Spleen (tissue), 11 donors: Measurements from ENCODE around the gene ZNF506. TPM values are rescaled to one million over a fixed set of nuclear protein-coding genes. Genes with fewer than 3 reads are reported as not detected.
"Not testable (repeated sequence)": the region's sequence is repeated elsewhere in the genome, so short reads cannot be mapped to it uniquely, and the experiment has no call there.

Experiments used
- DNase-seq: peaks from one replicate; pipeline ENCODE4 v3.0.0-alpha.2; 2020
- H3K27ac ChIP-seq, 8 donors: fragments of 200-600 bp; sonication (generic) in 7 of 8; 1 replicate in 4 of 8; 2 replicates in 4 of 8; pipeline versions ENCODE4 v1.5.0 to v1.8.0; 2016 to 2021; ENCODE audit warnings: inconsistent platforms in 4 of 8, mild to moderate bottlenecking in 4 of 8, moderate library complexity in 1 of 8
- H3K27me3 ChIP-seq, 7 donors: fragments of 200-600 bp; sonication (generic) in 6 of 7; replicated peaks in 1 of 7; 1 replicate in 4 of 7; 2 replicates in 3 of 7; pipeline versions ENCODE4 v1.5.0 to v1.8.0; 2016 to 2021; ENCODE audit warnings: inconsistent platforms in 3 of 7, mild to moderate bottlenecking in 1 of 7
- H3K36me3 ChIP-seq, 6 donors: fragments of 200-600 bp; sonication (generic) in 5 of 6; 1 replicate in 4 of 6; 2 replicates in 2 of 6; pipeline versions ENCODE4 v1.5.0 to v1.8.0; 2016 to 2021; ENCODE audit warnings: inconsistent platforms in 2 of 6
- H3K4me1 ChIP-seq, 6 donors: fragments of 200-600 bp; sonication (generic) in 5 of 6; 1 replicate in 3 of 6; 2 replicates in 3 of 6; pipeline versions ENCODE4 v1.5.0 to v1.8.0; 2016 to 2021; ENCODE audit warnings: inconsistent platforms in 3 of 6
- H3K4me3 ChIP-seq, 8 donors: fragments of 200-600 bp; sonication (generic) in 7 of 8; 1 replicate in 4 of 8; 2 replicates in 4 of 8; pipeline versions ENCODE4 v1.5.0 to v1.8.0; 2016 to 2021; ENCODE audit warnings: inconsistent platforms in 4 of 8, mild to moderate bottlenecking in 4 of 8, moderate library complexity in 2 of 8
- H3K9me3 ChIP-seq, 8 donors: fragments of 200-600 bp; sonication (generic) in 7 of 8; 1 replicate in 4 of 8; 2 replicates in 4 of 8; pipeline versions ENCODE4 v1.5.0 to v1.8.0; 2016 to 2021; ENCODE audit warnings: inconsistent platforms in 4 of 8
- POLR2A ChIP-seq, 3 donors: fragments of 450-650 bp; IDR thresholded peaks; one replicate each; pipeline ENCODE4 v1.5.1; 2017; ENCODE audit warnings: antibody characterized with exemption in 3 of 3, mild to moderate bottlenecking in 1 of 3
- POLR2AphosphoS5 ChIP-seq, 3 donors: sonication (generic); formaldehyde crosslinking; IDR thresholded peaks; one replicate each; pipeline ENCODE4 v1.5.1; 2017; ENCODE audit warnings: antibody characterized with exemption in 3 of 3
- WGBS, 5 donors: extraction: QIAGEN DNeasy Blood & Tissue Kit in 3 of 5; methylation state at CpG; one replicate each; pipeline versions ENCODE4 v1.1.5 to v1.1.7; 2013 to 2018; 5-methylcytosine and 5-hydroxymethylcytosine counted together
- intact Hi-C: fragments of 100-400 bp; cut with DNase I; formaldehyde crosslinking; loops from one replicate; pipeline ENCODE4 v1.15.0; 2023; ENCODE audit warnings: low total_unique reads
- polyA plus RNA-seq, 3 donors: library from polyadenylated mRNA; stranded (reverse); fragments of 200-250 nt; gene quantifications; one replicate each; pipeline ENCODE4 v1.2.1, GENCODE V29; 2013
- total RNA-seq, 7 donors: library from RNA; depleted of rRNA in 3 of 7; stranded (reverse); fragments of >200 nt in 3 of 7; fragmentation: NEBNext Ultra II Directional in 4 of 7; extraction: Animal tissue kit (Norgen Biotek cat#: 25700) in 4 of 7; gene quantifications; one replicate each; pipeline versions ENCODE4 v1.1.0 to v1.2.1, GENCODE V29; 2016 to 2021
- TF ChIP-seq, protein P1 (sequence below), 11 experiments: fragments of 200-600 bp in 7 of 11; fragments of 450-650 bp in 4 of 11; sonication (generic) in 4 of 11; IDR thresholded peaks in 8 of 11; conservative IDR thresholded peaks in 3 of 11; 1 replicate in 7 of 11; 2 replicates in 4 of 11; pipeline versions ENCODE4 v1.4.0 to v1.8.0; 2016 to 2021; ENCODE audit warnings: antibody characterized with exemption in 11 of 11, inconsistent platforms in 4 of 11, mild to moderate bottlenecking in 1 of 11
- donor health status: healthy with polysubstance abuse.
- donor health status: DM: no; HTN: no; CAD: no; lungs with moderate emphysema.
- donor health status: DM: no; HTN: no; CAD: no.
- donor health status: Bipolar disorder and iron deficiency.
- donor health status: healthy.
- donor health status: DM: no; HTN: no; CAD: no.
- donor health status: DM: yes; HTN: yes; CAD: no.

ZNF506 gene
- total and polyA plus RNA-seq, 10 donors: 6.3 to 114 (median 39.8) TPM

DNA sequence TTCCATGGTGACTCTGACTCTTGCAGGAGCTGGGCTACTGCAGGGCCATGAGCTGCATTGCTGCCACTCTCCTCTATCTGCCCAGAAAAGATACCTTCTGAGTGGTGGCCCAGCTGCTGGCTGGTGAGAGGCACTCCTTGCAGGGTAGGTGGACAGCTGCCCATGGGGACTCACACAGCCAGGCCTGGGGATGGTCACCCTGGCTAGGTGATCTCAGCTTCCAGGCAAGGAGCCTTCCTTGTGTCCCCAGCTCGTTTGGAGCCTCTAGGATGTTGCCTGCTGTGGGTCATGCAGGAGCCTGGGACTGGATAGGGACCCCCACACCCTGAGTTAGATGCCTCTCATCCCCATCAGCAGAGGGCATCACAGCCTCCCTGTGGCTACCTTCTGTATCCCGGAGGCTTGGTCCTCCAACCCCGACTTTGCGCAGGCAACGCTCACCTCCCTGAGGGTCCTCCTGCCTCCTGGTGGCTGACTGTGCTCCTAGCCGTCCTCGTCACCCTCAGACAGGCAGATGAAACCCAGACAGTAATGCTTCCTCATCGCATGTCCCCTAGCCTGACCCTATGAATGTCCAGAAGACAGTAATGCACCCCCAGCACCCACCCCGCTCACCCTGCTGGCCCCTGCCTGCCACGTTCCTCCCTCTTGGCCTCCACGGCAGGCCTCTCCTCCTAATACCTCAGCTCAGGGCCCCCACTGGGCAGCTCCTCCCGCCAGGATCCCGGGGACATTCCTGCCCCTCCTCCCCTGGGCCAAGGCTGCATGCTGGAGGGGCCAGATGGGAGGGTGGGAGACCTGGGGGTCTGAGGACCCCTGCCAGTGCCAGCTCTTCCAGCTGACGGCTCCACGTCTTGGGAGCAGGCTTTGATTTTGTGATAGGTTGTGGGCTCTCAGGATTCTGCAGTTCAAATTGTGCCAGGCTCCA lies 75.0 kb downstream of the ZNF506 start:
- Histone ChIP-seq H3K27me3 (no peaks in the 10 kb centered on the region), H3K4me1 (no peaks in the 10 kb centered on the region), H3K9me3 (peaks cover 0 to 40% (median 0%) of the 10 kb centered on the region in 8 donors), H3K4me3 (no peak overlapping the region), H3K27ac (no peak overlapping the region), H3K36me3 (no peaks in the 10 kb centered on the region)
- intact Hi-C loops: no loop called here
- WGBS, 5 donors: 65 to 71% (median 70%) methylated on average over 8 to 15 of the region's 15 CpGs
- TF ChIP-seq, protein P1, sequence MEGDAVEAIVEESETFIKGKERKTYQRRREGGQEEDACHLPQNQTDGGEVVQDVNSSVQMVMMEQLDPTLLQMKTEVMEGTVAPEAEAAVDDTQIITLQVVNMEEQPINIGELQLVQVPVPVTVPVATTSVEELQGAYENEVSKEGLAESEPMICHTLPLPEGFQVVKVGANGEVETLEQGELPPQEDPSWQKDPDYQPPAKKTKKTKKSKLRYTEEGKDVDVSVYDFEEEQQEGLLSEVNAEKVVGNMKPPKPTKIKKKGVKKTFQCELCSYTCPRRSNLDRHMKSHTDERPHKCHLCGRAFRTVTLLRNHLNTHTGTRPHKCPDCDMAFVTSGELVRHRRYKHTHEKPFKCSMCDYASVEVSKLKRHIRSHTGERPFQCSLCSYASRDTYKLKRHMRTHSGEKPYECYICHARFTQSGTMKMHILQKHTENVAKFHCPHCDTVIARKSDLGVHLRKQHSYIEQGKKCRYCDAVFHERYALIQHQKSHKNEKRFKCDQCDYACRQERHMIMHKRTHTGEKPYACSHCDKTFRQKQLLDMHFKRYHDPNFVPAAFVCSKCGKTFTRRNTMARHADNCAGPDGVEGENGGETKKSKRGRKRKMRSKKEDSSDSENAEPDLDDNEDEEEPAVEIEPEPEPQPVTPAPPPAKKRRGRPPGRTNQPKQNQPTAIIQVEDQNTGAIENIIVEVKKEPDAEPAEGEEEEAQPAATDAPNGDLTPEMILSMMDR (IDR thresholded peaks at IDR 0.05 in 8 of 11, conservative IDR thresholded peaks at IDR 0.05 in 3 of 11): peak in 1 of 11 experiments; percentile 8
- TF ChIP-seq POLR2AphosphoS5 (IDR thresholded peaks at IDR 0.05): no peak
- peak; percentile 47 for DNase-seq

DNA sequence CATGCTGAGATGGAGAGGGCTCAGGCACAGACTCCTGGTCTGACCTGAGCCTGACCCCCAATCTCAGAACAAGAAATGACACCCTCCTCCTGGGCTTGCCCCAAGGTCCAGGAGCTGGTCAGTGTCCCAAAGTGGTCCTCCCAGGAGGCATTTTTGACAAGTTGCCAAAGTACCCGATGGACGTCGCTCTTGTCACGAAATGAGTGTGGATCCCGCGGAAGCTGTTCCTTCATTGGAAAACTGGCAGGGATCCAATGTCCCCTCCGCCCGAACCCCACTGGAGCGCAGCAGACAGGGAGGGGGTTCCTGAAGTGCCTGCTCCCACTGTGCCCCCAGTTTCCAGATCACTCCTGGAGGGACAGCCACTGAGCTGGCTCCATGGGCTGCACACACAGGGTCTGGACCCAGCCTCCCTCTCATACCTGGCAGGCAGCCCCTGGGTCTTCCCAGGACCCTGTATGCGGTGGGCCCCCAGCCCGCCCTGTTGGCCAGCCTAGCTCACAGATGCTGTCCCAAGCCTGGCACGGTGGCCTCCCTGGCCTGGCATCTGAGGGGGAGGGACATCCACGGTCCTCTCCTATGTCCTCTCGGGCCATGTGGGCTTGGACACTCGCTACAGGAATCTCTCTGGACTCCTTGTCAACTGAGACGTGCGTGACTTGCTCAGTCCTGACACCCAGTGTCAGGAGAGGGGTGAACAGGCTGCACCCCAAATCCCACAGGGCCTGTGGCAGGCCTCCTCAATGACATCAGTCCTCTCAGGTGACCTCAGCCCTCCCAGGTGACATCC lies 75.9 kb downstream of the ZNF506 start:
- intact Hi-C loops: no loop called here
- DNase-seq: no peak
- Histone ChIP-seq H3K4me3 (no peak overlapping the region), H3K27me3 (no peaks in the 10 kb centered on the region), H3K27ac (no peak overlapping the region), H3K4me1 (no peaks in the 10 kb centered on the region), H3K36me3 (no peaks in the 10 kb centered on the region), H3K9me3 (peaks cover 0 to 33% (median 0%) of the 10 kb centered on the region in 8 donors)
- 82 to 87% (median 87%) methylated on average over 13 to 17 of the region's 17 CpGs for WGBS, 5 donors
- TF ChIP-seq, protein P1 (IDR thresholded peaks at IDR 0.05 in 8 of 11, conservative IDR thresholded peaks at IDR 0.05 in 3 of 11): peak in 1 of 11 experiments; percentile 21
- TF ChIP-seq POLR2AphosphoS5 (IDR thresholded peaks at IDR 0.05) (no peak), POLR2A (IDR thresholded peaks at IDR 0.05) (no peak)

DNA sequence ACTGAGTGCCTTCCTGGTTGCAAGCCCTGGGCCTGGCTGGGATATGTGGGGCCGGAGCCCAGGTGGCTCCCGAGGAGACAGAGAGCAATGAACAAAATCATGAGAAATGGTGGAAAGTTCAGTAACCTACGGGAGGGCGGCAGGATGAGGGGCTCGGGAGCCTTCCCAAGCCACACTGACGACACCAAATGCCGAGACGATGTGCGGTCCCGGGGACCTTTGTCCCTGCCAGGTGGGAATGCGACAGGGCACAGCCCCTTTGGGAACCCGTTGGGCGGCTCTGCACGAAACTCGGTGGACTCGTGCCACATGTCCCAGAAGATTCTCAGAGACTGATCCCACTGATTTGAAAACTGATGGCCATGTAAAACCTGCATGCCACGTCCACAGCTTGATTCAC lies 76.9 kb downstream of the ZNF506 start:
- no peak overlapping the region for H3K4me3 ChIP-seq
- no peak overlapping the region for H3K27ac ChIP-seq
- peaks cover 0 to 31% (median 0%) of the 10 kb centered on the region in 8 donors for H3K9me3 ChIP-seq
- intact Hi-C loops: no loop called here
- DNase-seq: no peak
- TF ChIP-seq POLR2A (IDR thresholded peaks at IDR 0.05) (no peak), POLR2AphosphoS5 (IDR thresholded peaks at IDR 0.05) (no peak)
- TF ChIP-seq, protein P1 (IDR thresholded peaks at IDR 0.05 in 8 of 11, conservative IDR thresholded peaks at IDR 0.05 in 3 of 11): no peak
- H3K4me1 ChIP-seq: no peaks in the 10 kb centered on the region
- H3K27me3 ChIP-seq: no peaks in the 10 kb centered on the region
- no peaks in the 10 kb centered on the region for H3K36me3 ChIP-seq
- 91 to 93% (median 92%) methylated on average over 13 to 17 of the region's 17 CpGs for WGBS, 5 donors

DNA sequence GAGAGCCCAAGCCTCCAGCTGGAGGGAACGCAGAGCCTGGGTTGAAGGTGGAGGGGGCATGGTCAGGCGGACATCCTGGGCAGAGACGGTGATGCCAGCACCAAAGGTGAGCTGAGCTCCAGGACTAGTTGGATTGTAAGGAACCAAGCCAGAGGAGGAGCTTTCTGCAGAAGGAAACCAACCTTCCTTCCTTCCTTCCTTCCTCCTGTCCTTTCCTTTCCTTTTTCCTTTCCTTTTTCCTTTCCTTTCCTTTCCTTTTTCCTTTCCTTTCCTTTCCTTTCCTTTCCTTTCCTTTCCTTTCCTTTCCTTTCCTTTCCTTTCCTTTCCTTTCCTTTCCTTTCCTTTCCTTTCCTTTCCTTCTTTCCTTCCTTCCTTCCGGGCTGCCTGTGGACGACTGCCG lies 77.6 kb downstream of the ZNF506 start:
- DNase-seq, H3K27me3 ChIP-seq, H3K27ac ChIP-seq, H3K4me1 ChIP-seq, H3K36me3 ChIP-seq, H3K4me3 ChIP-seq, intact Hi-C loops: not testable (repeated sequence)
- 78 to 91% (median 81%) methylated on average over 6 of the region's 6 CpGs for WGBS, 5 donors
- H3K9me3 ChIP-seq: peaks cover 0 to 31% (median 0%) of the 10 kb centered on the region in 8 donors
